ENCODE results near the gene LIPN. TPM values are rescaled to one million over a fixed set of nuclear protein-coding genes. Genes with fewer than 3 reads are reported as not detected.

The LIPN gene, protein sequence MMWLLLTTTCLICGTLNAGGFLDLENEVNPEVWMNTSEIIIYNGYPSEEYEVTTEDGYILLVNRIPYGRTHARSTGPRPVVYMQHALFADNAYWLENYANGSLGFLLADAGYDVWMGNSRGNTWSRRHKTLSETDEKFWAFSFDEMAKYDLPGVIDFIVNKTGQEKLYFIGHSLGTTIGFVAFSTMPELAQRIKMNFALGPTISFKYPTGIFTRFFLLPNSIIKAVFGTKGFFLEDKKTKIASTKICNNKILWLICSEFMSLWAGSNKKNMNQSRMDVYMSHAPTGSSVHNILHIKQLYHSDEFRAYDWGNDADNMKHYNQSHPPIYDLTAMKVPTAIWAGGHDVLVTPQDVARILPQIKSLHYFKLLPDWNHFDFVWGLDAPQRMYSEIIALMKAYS
- polyA plus RNA-seq = under 1 TPM in 1 of 4 donors, not detected in 3; 0.04 TPM
- long read RNA-seq, donor 1 = 0 reads
- long read RNA-seq, donor 2 = 0 reads
- long read RNA-seq, donor 3 = 0 reads
- long read RNA-seq, donor 4 = 0 reads
- long read RNA-seq, donor 5 = 0 reads
- long read RNA-seq, donor 6 = 0 reads
- long read RNA-seq, donor 7 = 0 reads
- long read RNA-seq, donor 8 = 0 reads
- long read RNA-seq, donor 9 = 0 reads
- long read RNA-seq, donor 10 = 0 reads

DNA sequence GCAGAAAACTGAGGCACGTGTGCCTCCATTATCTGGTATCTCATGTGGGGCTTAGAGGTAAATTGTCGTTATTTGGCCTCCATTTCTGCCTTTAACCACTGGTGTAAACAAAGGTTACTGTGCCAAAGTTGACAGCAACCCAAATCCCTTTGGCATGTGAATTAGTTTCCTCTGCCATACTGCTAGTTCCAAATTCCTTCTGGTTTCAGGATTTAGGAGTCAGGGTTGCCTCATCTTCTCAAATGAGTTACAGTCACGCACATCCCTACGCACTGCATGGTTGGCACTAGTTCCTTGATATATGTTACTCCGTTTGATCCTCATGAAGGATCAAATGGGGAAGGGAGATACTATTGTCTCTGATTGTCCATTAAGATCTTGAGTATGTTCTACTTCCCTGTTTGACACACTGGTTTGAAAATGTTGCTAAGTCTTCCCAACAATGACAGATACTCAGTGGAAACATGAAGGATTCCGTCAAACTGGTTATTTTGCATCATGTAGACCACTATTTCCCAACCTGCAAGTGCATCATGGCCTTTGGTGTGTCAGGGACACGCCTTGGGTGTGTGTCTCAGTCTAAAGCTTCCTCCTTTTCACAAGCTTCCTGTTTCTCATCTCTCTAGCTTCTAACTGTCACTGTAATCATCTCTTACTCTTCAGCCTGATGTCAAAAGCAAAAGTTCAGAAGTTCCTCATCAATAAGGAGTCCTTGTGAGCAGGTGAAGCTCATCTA, at the start of gene LIPN:
Gene LIPN, plus strand, starts transcription at position 655 of the 736 bp plus-strand sequence. CDS start 1,386 bp downstream, outside the sequence.
- Histone ChIP-seq H3K9me3 (ENCODE audit: control insufficient read depth in 2 of 2, insufficient read depth in 1 of 2, low read depth in 1 of 2, low read length in 1 of 2) (no peaks in the 10 kb centered on the region), H3K36me3 (ENCODE audit: control insufficient read depth in 3 of 3, insufficient read depth in 2 of 3, low read depth in 1 of 3, low read length in 3 of 3) (no peaks in the 10 kb centered on the region), H3K27ac (ENCODE audit: low read depth in 1 of 3, low read length in 2 of 3) (no peak within 1 kb of the TSS), H3K4me1 (ENCODE audit: control insufficient read depth in 3 of 3, insufficient read depth in 2 of 3, low read depth in 1 of 3, low read length in 2 of 3) (no peaks in the 10 kb centered on the region), H3K4me3 (ENCODE audit: low read depth in 1 of 3, low read length in 3 of 3) (no peak within 1 kb of the TSS), H3K27me3 (ENCODE audit: control insufficient read depth in 3 of 3, insufficient read depth in 3 of 3, low read length in 3 of 3) (peaks cover 0 to 2% (median 2%) of the 10 kb centered on the region in 3 donors)
- DNase-seq = no peak
- WGBS, 3 donors = 72 to 90% (median 88%) methylated on average over 7 of the region's 7 CpGs
- no peak for FAIRE-seq

GRCh38 chr10:88715517-88715916, 44.3 kb upstream of the LIPN start:
- no peaks in the 10 kb centered on the region for H3K36me3 ChIP-seq (ENCODE audit: control insufficient read depth in 3 of 3, insufficient read depth in 2 of 3, low read depth in 1 of 3, low read length in 3 of 3)
- 90 to 98% (median 94%) methylated on average over 1 of the region's 1 CpG for WGBS, 3 donors
- H3K9me3 ChIP-seq (ENCODE audit: control insufficient read depth in 2 of 2, insufficient read depth in 1 of 2, low read depth in 1 of 2, low read length in 1 of 2) = no peaks in the 10 kb centered on the region
- no peaks in the 10 kb centered on the region for H3K27me3 ChIP-seq (ENCODE audit: control insufficient read depth in 3 of 3, insufficient read depth in 3 of 3, low read length in 3 of 3)
- DNase-seq (no peak), FAIRE-seq (no peak)
- H3K27ac ChIP-seq (ENCODE audit: low read depth in 1 of 3, low read length in 2 of 3) = no peak overlapping the region
- no peak overlapping the region for H3K4me3 ChIP-seq (ENCODE audit: low read depth in 1 of 3, low read length in 3 of 3)
- no peaks in the 10 kb centered on the region for H3K4me1 ChIP-seq (ENCODE audit: control insufficient read depth in 3 of 3, insufficient read depth in 2 of 3, low read depth in 1 of 3, low read length in 2 of 3)

DNA sequence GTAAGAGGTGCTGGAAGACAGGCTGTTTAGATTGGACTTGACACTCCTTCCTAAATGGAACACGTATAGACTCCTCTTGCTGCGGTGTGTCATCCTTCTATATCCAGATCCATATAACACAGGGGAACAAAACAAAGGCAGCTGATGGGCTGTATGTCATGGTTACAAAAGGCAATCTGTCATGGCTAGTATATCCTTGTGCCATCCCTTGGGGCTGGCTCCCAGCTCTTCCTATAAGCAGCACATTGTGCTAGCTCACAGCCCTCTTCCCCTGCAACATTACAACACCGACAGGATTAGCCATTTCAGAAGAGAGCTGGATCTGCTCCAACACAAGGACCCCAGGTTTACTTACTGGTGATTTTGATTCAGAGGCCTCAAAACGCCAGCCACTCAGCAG, 38.4 kb upstream of the LIPN start:
- Histone ChIP-seq H3K4me3 (ENCODE audit: low read depth in 1 of 3, low read length in 3 of 3) (no peak overlapping the region), H3K36me3 (ENCODE audit: control insufficient read depth in 3 of 3, insufficient read depth in 2 of 3, low read depth in 1 of 3, low read length in 3 of 3) (no peaks in the 10 kb centered on the region), H3K4me1 (ENCODE audit: control insufficient read depth in 3 of 3, insufficient read depth in 2 of 3, low read depth in 1 of 3, low read length in 2 of 3) (peaks cover 0 to 2% (median 0%) of the 10 kb centered on the region in 3 donors), H3K9me3 (ENCODE audit: control insufficient read depth in 2 of 2, insufficient read depth in 1 of 2, low read depth in 1 of 2, low read length in 1 of 2) (no peaks in the 10 kb centered on the region), H3K27me3 (ENCODE audit: control insufficient read depth in 3 of 3, insufficient read depth in 3 of 3, low read length in 3 of 3) (no peaks in the 10 kb centered on the region), H3K27ac (ENCODE audit: low read depth in 1 of 3, low read length in 2 of 3) (no peak overlapping the region)
- DNase-seq (no peak), FAIRE-seq (no peak)
- WGBS, 3 donors = 81 to 94% (median 92%) methylated on average over 4 of the region's 4 CpGs

GRCh38 chr10:88725798-88726197, 34.0 kb upstream of the LIPN start:
- Histone ChIP-seq H3K27ac (ENCODE audit: low read depth in 1 of 3, low read length in 2 of 3) (no peak overlapping the region), H3K9me3 (ENCODE audit: control insufficient read depth in 2 of 2, insufficient read depth in 1 of 2, low read depth in 1 of 2, low read length in 1 of 2) (no peaks in the 10 kb centered on the region), H3K27me3 (ENCODE audit: control insufficient read depth in 3 of 3, insufficient read depth in 3 of 3, low read length in 3 of 3) (peaks cover 0 to 3% (median 0%) of the 10 kb centered on the region in 3 donors), H3K4me3 (ENCODE audit: low read depth in 1 of 3, low read length in 3 of 3) (no peak overlapping the region), H3K36me3 (ENCODE audit: control insufficient read depth in 3 of 3, insufficient read depth in 2 of 3, low read depth in 1 of 3, low read length in 3 of 3) (no peaks in the 10 kb centered on the region), H3K4me1 (ENCODE audit: control insufficient read depth in 3 of 3, insufficient read depth in 2 of 3, low read depth in 1 of 3, low read length in 2 of 3) (peaks cover 0 to 2% (median 0%) of the 10 kb centered on the region in 3 donors)
- WGBS, 3 donors = 0 to 10% (median 6%) methylated on average over 1 of the region's 1 CpG
- DNase-seq = peak in 1 of 2 donors; percentile 22
- FAIRE-seq = no peak

GRCh38 chr10:88728107-88728763, 31.6 kb upstream of the LIPN start:
- peaks cover 0 to 3% (median 0%) of the 10 kb centered on the region in 3 donors for H3K27me3 ChIP-seq (ENCODE audit: control insufficient read depth in 3 of 3, insufficient read depth in 3 of 3, low read length in 3 of 3)
- no peaks in the 10 kb centered on the region for H3K36me3 ChIP-seq (ENCODE audit: control insufficient read depth in 3 of 3, insufficient read depth in 2 of 3, low read depth in 1 of 3, low read length in 3 of 3)
- H3K4me3 ChIP-seq (ENCODE audit: low read depth in 1 of 3, low read length in 3 of 3) = no peak overlapping the region
- DNase-seq = peak in 1 of 2 donors; percentile 11
- no peaks in the 10 kb centered on the region for H3K9me3 ChIP-seq (ENCODE audit: control insufficient read depth in 2 of 2, insufficient read depth in 1 of 2, low read depth in 1 of 2, low read length in 1 of 2)
- WGBS, 3 donors = 77 to 89% (median 85%) methylated on average over 30 of the region's 30 CpGs
- H3K27ac ChIP-seq (ENCODE audit: low read depth in 1 of 3, low read length in 2 of 3) = no peak overlapping the region
- peaks cover 0 to 2% (median 0%) of the 10 kb centered on the region in 3 donors for H3K4me1 ChIP-seq (ENCODE audit: control insufficient read depth in 3 of 3, insufficient read depth in 2 of 3, low read depth in 1 of 3, low read length in 2 of 3)
- FAIRE-seq = no peak

- DNase-seq (peak; percentile 5 to 15), FAIRE-seq (no peak)
- H3K36me3 ChIP-seq (ENCODE audit: control insufficient read depth in 3 of 3, insufficient read depth in 2 of 3, low read depth in 1 of 3, low read length in 3 of 3) = no peaks in the 10 kb centered on the region
- peaks cover 0 to 3% (median 0%) of the 10 kb centered on the region in 3 donors for H3K27me3 ChIP-seq (ENCODE audit: control insufficient read depth in 3 of 3, insufficient read depth in 3 of 3, low read length in 3 of 3)
- H3K9me3 ChIP-seq (ENCODE audit: control insufficient read depth in 2 of 2, insufficient read depth in 1 of 2, low read depth in 1 of 2, low read length in 1 of 2) = no peaks in the 10 kb centered on the region
- H3K4me3 ChIP-seq (ENCODE audit: low read depth in 1 of 3, low read length in 3 of 3) = no peak overlapping the region
- H3K4me1 ChIP-seq (ENCODE audit: control insufficient read depth in 3 of 3, insufficient read depth in 2 of 3, low read depth in 1 of 3, low read length in 2 of 3) = no peaks in the 10 kb centered on the region
- 17 to 61% (median 24%) methylated on average over 4 of the region's 4 CpGs for WGBS, 3 donors
- H3K27ac ChIP-seq (ENCODE audit: low read depth in 1 of 3, low read length in 2 of 3) = no peak overlapping the region
Observed at GRCh38 chr10:88730864-88731263, 29.0 kb upstream of the LIPN start.

DNA sequence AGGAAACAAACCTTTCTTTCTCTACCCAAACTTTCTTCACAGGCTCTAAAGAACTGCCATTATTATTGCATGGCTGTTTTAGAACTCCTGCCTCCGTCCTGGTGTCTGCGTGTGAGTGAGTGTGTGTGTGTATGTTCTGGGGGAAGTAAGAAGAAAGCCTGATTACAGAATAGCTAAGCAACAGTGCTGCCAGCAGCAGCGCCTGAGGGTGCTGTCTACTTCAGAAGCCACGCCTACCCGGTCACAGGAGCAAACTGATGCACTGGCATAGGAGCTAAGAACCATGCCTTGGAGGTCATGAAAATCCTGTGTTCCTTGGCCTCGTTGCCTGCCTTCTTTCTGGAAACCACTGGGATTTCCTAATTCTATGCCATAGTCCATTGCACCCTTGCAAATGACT, 28.5 kb upstream of the LIPN start:
- WGBS, 3 donors = 8 to 43% (median 33%) methylated on average over 6 of the region's 6 CpGs
- Histone ChIP-seq H3K9me3 (ENCODE audit: control insufficient read depth in 2 of 2, insufficient read depth in 1 of 2, low read depth in 1 of 2, low read length in 1 of 2) (no peaks in the 10 kb centered on the region), H3K36me3 (ENCODE audit: control insufficient read depth in 3 of 3, insufficient read depth in 2 of 3, low read depth in 1 of 3, low read length in 3 of 3) (no peaks in the 10 kb centered on the region), H3K27ac (ENCODE audit: low read depth in 1 of 3, low read length in 2 of 3) (no peak overlapping the region), H3K4me3 (ENCODE audit: low read depth in 1 of 3, low read length in 3 of 3) (no peak overlapping the region), H3K4me1 (ENCODE audit: control insufficient read depth in 3 of 3, insufficient read depth in 2 of 3, low read depth in 1 of 3, low read length in 2 of 3) (no peaks in the 10 kb centered on the region), H3K27me3 (ENCODE audit: control insufficient read depth in 3 of 3, insufficient read depth in 3 of 3, low read length in 3 of 3) (peaks cover 0 to 3% (median 0%) of the 10 kb centered on the region in 3 donors)
- DNase-seq (peak; percentile 36 to 60), FAIRE-seq (no peak)

- 44 to 52% (median 49%) methylated on average over 2 of the region's 2 CpGs for WGBS, 3 donors
- H3K36me3 ChIP-seq (ENCODE audit: control insufficient read depth in 3 of 3, insufficient read depth in 2 of 3, low read depth in 1 of 3, low read length in 3 of 3) = no peaks in the 10 kb centered on the region
- H3K27ac ChIP-seq (ENCODE audit: low read depth in 1 of 3, low read length in 2 of 3) = no peak overlapping the region
- no peak overlapping the region for H3K4me3 ChIP-seq (ENCODE audit: low read depth in 1 of 3, low read length in 3 of 3)
- no peaks in the 10 kb centered on the region for H3K4me1 ChIP-seq (ENCODE audit: control insufficient read depth in 3 of 3, insufficient read depth in 2 of 3, low read depth in 1 of 3, low read length in 2 of 3)
- FAIRE-seq = no peak
- no peak for DNase-seq
- H3K9me3 ChIP-seq (ENCODE audit: control insufficient read depth in 2 of 2, insufficient read depth in 1 of 2, low read depth in 1 of 2, low read length in 1 of 2) = no peaks in the 10 kb centered on the region
- H3K27me3 ChIP-seq (ENCODE audit: control insufficient read depth in 3 of 3, insufficient read depth in 3 of 3, low read length in 3 of 3) = no peaks in the 10 kb centered on the region
Observed at GRCh38 chr10:88733215-88733614, 26.6 kb upstream of the LIPN start.

Measured in small intestine (tissue), 16 donors.